H1 (cell line): ENCODE data around the gene TP53RK. TPM values are rescaled to one million over a fixed set of nuclear protein-coding genes. Genes with fewer than 3 reads are reported as not detected.

ENCODE experiments used
- CTCF ChIA-PET: fragments of 300-600 bp; sonication (Branson Sonifier 250); formaldehyde crosslinking; loops from one replicate; lab custom pipeline; 2021; ENCODE audit not compliant: partially characterized antibody; lab: Charles Lee
- POLR2A ChIA-PET: fragments of 300-600 bp; sonication (Branson Sonifier 250); formaldehyde crosslinking; loops from one replicate; lab custom pipeline; 2021; ENCODE audit warnings: inconsistent platforms; ENCODE audit not compliant: partially characterized antibody; lab: Charles Lee
- DNase-seq, 2 experiments: peaks; one replicate each; pipeline versions ENCODE4 v3.0.0 to v3.0.0-alpha.2; 2010 to 2022; ENCODE audit warnings: low spot score in 2 of 2, low read depth in 1 of 2, mixed read lengths in 1 of 2
- FAIRE-seq: peaks from 2 replicates; lab custom pipeline; 2011; peaks lifted over from hg19 to GRCh38; lab: Jason Lieb, UNC
- H2AFZ ChIP-seq: 2 replicates; pipeline ENCODE4 v1.8.1; 2012; ENCODE audit warnings: low read length, inconsistent platforms
- H2AK5ac ChIP-seq: 2 replicates; pipeline ENCODE4 v1.6.1; 2013; ENCODE audit warnings: low read depth, low read length
- H2BK120ac ChIP-seq: replicated peaks from 2 replicates; pipeline ENCODE3; 2013; ENCODE audit warnings: low read depth, low read length, inconsistent platforms
- H2BK12ac ChIP-seq: 2 replicates; pipeline ENCODE4 v1.6.1; 2013; ENCODE audit warnings: low read depth, low read length
- H2BK15ac ChIP-seq: 2 replicates; pipeline ENCODE4 v1.6.1; 2013; ENCODE audit warnings: low read length
- H2BK20ac ChIP-seq: 2 replicates; pipeline ENCODE4 v1.6.1; 2013; ENCODE audit warnings: low read length
- H2BK5ac ChIP-seq: 2 replicates; pipeline ENCODE4 v1.6.1; 2013; ENCODE audit warnings: low read depth, low read length
- H3K14ac ChIP-seq: 2 replicates; pipeline ENCODE4 v1.6.1; 2013; ENCODE audit warnings: inconsistent platforms; ENCODE audit not compliant: insufficient read length
- H3K18ac ChIP-seq: 2 replicates; pipeline ENCODE4 v1.6.1; 2013; ENCODE audit warnings: low read length; ENCODE audit errors: extremely low read depth
- H3K23ac ChIP-seq: 2 replicates; pipeline ENCODE4 v1.6.1; 2013; ENCODE audit warnings: inconsistent platforms; ENCODE audit not compliant: insufficient read length
- H3K23me2 ChIP-seq: 2 replicates; pipeline ENCODE4 v1.6.1; 2013; ENCODE audit warnings: low read depth, low read length
- H3K27ac ChIP-seq: 2 replicates; pipeline ENCODE4 v1.6.1; 2011; ENCODE audit warnings: low read depth, low read length, inconsistent platforms
- H3K27me3 ChIP-seq, 4 experiments: replicated peaks in 1 of 4; 1 replicate in 1 of 4; 2 replicates in 3 of 4; pipeline versions ENCODE4 v1.6.1 to v1.8.1; 2011 to 2013; ENCODE audit warnings: low read length in 3 of 4, mild to moderate bottlenecking in 3 of 4, inconsistent platforms in 2 of 4, mixed read lengths in 2 of 4, moderate library complexity in 1 of 4; ENCODE audit not compliant: control insufficient read depth in 3 of 4, insufficient read depth in 3 of 4; ENCODE audit errors: extremely low read depth in 1 of 4
- H3K36me3 ChIP-seq, 4 experiments: 2 replicates each; pipeline versions ENCODE4 v1.6.1 to v1.8.1; 2011 to 2013; ENCODE audit warnings: mild to moderate bottlenecking in 4 of 4, low read length in 3 of 4, moderate library complexity in 2 of 4, control low read depth in 1 of 4, inconsistent platforms in 1 of 4; ENCODE audit not compliant: insufficient read depth in 4 of 4, control insufficient read depth in 2 of 4
- H3K4ac ChIP-seq: replicated peaks from 2 replicates; pipeline ENCODE3; 2013; ENCODE audit warnings: low read length, low read depth, mixed read lengths, inconsistent platforms; ENCODE audit not compliant: insufficient read length
- H3K4me1 ChIP-seq, 4 experiments: replicated peaks in 1 of 4; 1 replicate in 1 of 4; 2 replicates in 3 of 4; pipeline versions ENCODE4 v1.6.1 to v1.8.1; 2011 to 2013; ENCODE audit warnings: low read length in 3 of 4, inconsistent platforms in 2 of 4, mixed read lengths in 1 of 4; ENCODE audit not compliant: insufficient read depth in 4 of 4, control insufficient read depth in 3 of 4
- H3K4me2 ChIP-seq, 2 experiments: 2 replicates each; pipeline versions ENCODE4 v1.6.1 to v1.8.1; 2011 to 2013; ENCODE audit warnings: low read depth in 2 of 2, low read length in 2 of 2, control low read depth in 1 of 2, inconsistent platforms in 1 of 2, mild to moderate bottlenecking in 1 of 2; ENCODE audit not compliant: insufficient read depth in 1 of 2
- H3K4me3 ChIP-seq, 4 experiments: fragments of 200-600, 300-600 bp in 1 of 4; sonication (generic), shearing (Covaris generic), sonication (Bioruptor Twin) in 1 of 4; 2 replicates each; pipeline versions ENCODE4 v1.5.1 to v1.8.1; 2011 to 2016; ENCODE audit warnings: low read length in 4 of 4, low read depth in 3 of 4, control low read depth in 2 of 4, inconsistent platforms in 2 of 4, mild to moderate bottlenecking in 2 of 4, mixed read lengths in 1 of 4, moderate library complexity in 1 of 4; ENCODE audit not compliant: insufficient read depth in 2 of 4; ENCODE audit errors: extremely low read depth in 1 of 4
- H3K56ac ChIP-seq: replicated peaks from 2 replicates; pipeline ENCODE3; 2013; ENCODE audit warnings: low read depth, mild to moderate bottlenecking, mixed read lengths, low read length, inconsistent platforms; ENCODE audit not compliant: insufficient read length
- H3K79me1 ChIP-seq: 2 replicates; pipeline ENCODE4 v1.6.1; 2013; ENCODE audit warnings: low read depth, low read length, control low read depth
- H3K79me2 ChIP-seq, 2 experiments: 2 replicates each; pipeline versions ENCODE4 v1.6.1 to v1.8.1; 2012 to 2013; ENCODE audit warnings: low read length in 2 of 2, mild to moderate bottlenecking in 2 of 2, inconsistent platforms in 1 of 2; ENCODE audit not compliant: insufficient read depth in 2 of 2, control insufficient read depth in 1 of 2
- H3K9ac ChIP-seq, 4 experiments: replicated peaks in 1 of 4; 1 replicate in 1 of 4; 2 replicates in 3 of 4; pipeline versions ENCODE4 v1.6.1 to v1.8.1; 2011 to 2013; ENCODE audit warnings: low read depth in 3 of 4, low read length in 3 of 4, control low read depth in 2 of 4, mild to moderate bottlenecking in 2 of 4, moderate library complexity in 2 of 4, inconsistent platforms in 1 of 4; ENCODE audit errors: extremely low read depth in 1 of 4
- H3K9me3 ChIP-seq, 2 experiments: 2 replicates each; pipeline versions ENCODE4 v1.6.1 to v1.8.1; 2012 to 2013; ENCODE audit warnings: mild to moderate bottlenecking in 2 of 2, moderate library complexity in 2 of 2, control low read depth in 1 of 2, inconsistent platforms in 1 of 2, low read depth in 1 of 2, low read length in 1 of 2, mixed read lengths in 1 of 2; ENCODE audit not compliant: insufficient read depth in 2 of 2
- H4K20me1 ChIP-seq, 2 experiments: replicated peaks in 1 of 2; 2 replicates each; pipeline versions ENCODE3 to v1.8.1; 2011 to 2013; ENCODE audit warnings: inconsistent platforms in 2 of 2, low read length in 2 of 2, mild to moderate bottlenecking in 1 of 2; ENCODE audit not compliant: insufficient read depth in 2 of 2, control insufficient read depth in 1 of 2
- H4K5ac ChIP-seq: 2 replicates; pipeline ENCODE4 v1.6.1; 2013; ENCODE audit warnings: low read length, low read depth, mixed read lengths, inconsistent platforms; ENCODE audit not compliant: insufficient read length
- H4K8ac ChIP-seq: 2 replicates; pipeline ENCODE4 v1.8.0; 2013; ENCODE audit warnings: mild to moderate bottlenecking, moderate library complexity, low read length, inconsistent platforms; ENCODE audit not compliant: insufficient read depth; ENCODE audit errors: extremely low read depth
- H4K91ac ChIP-seq: replicated peaks from 2 replicates; pipeline ENCODE3; 2013; ENCODE audit warnings: low read length, mixed read lengths, inconsistent platforms; ENCODE audit not compliant: insufficient read length
- WGBS, 2 experiments: shearing (Covaris generic) in 1 of 2; methylation state at CpG; one replicate each; pipeline versions ENCODE4 v1.1.6 to v1.1.7; 2013 to 2015; ENCODE audit warnings: low lambda C conversion rate in 2 of 2, mixed read lengths in 2 of 2, inconsistent platforms in 1 of 2, low coverage in 1 of 2, missing lambda C conversion rate in 1 of 2; ENCODE audit not compliant: insufficient replicate concordance in 2 of 2, insufficient coverage in 1 of 2, insufficient read length in 1 of 2; ENCODE audit errors: extremely low coverage in 1 of 2, missing lambda C conversion rate in 1 of 2; 5-methylcytosine and 5-hydroxymethylcytosine counted together
- polyA plus RNA-seq, 7 experiments: library from polyadenylated mRNA; depleted of rRNA in 3 of 7; stranded (reverse) in 5 of 7; unstranded in 2 of 7; fragments of >200 nt in 5 of 7; fragments of 200-250 nt in 2 of 7; gene quantifications; 1 replicate in 5 of 7; 2 replicates in 1 of 7; 4 replicates in 1 of 7; pipeline versions ENCODE4 v1.2.1 to v1.2.3, GENCODE V29; 2011 to 2013; ENCODE audit warnings: missing spikeins in 2 of 7, mixed read lengths in 2 of 7
- total RNA-seq: library from RNA; stranded (reverse); fragmentation: NEBNext Ultra II Directional; extraction: Animal tissue kit (Norgen Biotek cat#: 25700); gene quantifications from 2 replicates; pipeline ENCODE4 v1.2.1, GENCODE V29; 2021

The TP53RK gene
- total and polyA plus RNA-seq, 2 of the 8 experiments (the other 6 are each of a cell fraction or from before 2014, with no cell fraction given): 8.5 to 16.3 TPM

GRCh38 chr20:46701057-46701456 lies 11.8 kb upstream of the TP53RK start:
- Histone ChIP-seq H3K4me2 (no peak overlapping the region), H4K20me1 (no peaks in the 10 kb centered on the region), H3K23ac (no peak overlapping the region), H3K9me3 (peaks cover 0 to 1% of the 10 kb centered on the region in 2 experiments; a peak in 2 of 4 replicates), H2BK20ac (no peak overlapping the region), H2BK15ac (no peak overlapping the region), H3K4me1 (peaks cover 0 to 18% (median 9%) of the 10 kb centered on the region in 4 experiments; a peak in 6 of 7 replicates), H2BK120ac (no peak overlapping the region), H2AK5ac (no peak overlapping the region), H3K9ac (no peak overlapping the region), H3K27ac (no peak overlapping the region), H3K18ac (no peak overlapping the region), H4K5ac (no peak overlapping the region), H4K91ac (no peak overlapping the region), H3K27me3 (no peaks in the 10 kb centered on the region), H3K56ac (no peak overlapping the region), H4K8ac (no peak overlapping the region), H3K4me3 (no peak overlapping the region), H3K23me2 (no peaks in the 10 kb centered on the region), H3K4ac (no peak overlapping the region), H3K79me2 (no peaks in the 10 kb centered on the region), H3K79me1 (no peaks in the 10 kb centered on the region), H2AFZ (no peak overlapping the region), H3K36me3 (no peaks in the 10 kb centered on the region), H2BK12ac (no peak overlapping the region), H2BK5ac (no peak overlapping the region), H3K14ac (no peak overlapping the region)
- no peak for FAIRE-seq
- CTCF ChIA-PET: interaction anchor here (1.3 to 1.8 kb wide), 4 partner anchors 9 to 127 kb away, joined by 3 to 5 read pairs (median 3); partner anchors contain the start of gene SLC2A10
- POLR2A ChIA-PET: interaction anchor here (0.8 to 4.7 kb wide), 4 partner anchors 9 to 659 kb away, joined by 3 to 22 read pairs (median 10); partner anchors contain the start of gene TP53RK
- 84% methylated on average over 2 of the region's 2 CpGs; no CpG with 5 or more reads in 1 of the 2 experiments for WGBS, 2 experiments
- no peak for DNase-seq
